Measurements from ENCODE around the gene RUNX2.

GRCh38 chr6:45493761-45494160 is 165.6 kb downstream of the RUNX2 start:
- TF ChIP-seq, protein P1, sequence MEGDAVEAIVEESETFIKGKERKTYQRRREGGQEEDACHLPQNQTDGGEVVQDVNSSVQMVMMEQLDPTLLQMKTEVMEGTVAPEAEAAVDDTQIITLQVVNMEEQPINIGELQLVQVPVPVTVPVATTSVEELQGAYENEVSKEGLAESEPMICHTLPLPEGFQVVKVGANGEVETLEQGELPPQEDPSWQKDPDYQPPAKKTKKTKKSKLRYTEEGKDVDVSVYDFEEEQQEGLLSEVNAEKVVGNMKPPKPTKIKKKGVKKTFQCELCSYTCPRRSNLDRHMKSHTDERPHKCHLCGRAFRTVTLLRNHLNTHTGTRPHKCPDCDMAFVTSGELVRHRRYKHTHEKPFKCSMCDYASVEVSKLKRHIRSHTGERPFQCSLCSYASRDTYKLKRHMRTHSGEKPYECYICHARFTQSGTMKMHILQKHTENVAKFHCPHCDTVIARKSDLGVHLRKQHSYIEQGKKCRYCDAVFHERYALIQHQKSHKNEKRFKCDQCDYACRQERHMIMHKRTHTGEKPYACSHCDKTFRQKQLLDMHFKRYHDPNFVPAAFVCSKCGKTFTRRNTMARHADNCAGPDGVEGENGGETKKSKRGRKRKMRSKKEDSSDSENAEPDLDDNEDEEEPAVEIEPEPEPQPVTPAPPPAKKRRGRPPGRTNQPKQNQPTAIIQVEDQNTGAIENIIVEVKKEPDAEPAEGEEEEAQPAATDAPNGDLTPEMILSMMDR (conservative IDR thresholded peaks at IDR 0.05) = no peak
- no peak for TF ChIP-seq ZFX (IDR thresholded peaks at IDR 0.05)

Data from C4-2B (cell line).